Measurements from ENCODE around the gene TFAP2A.

TFAP2A gene

GRCh38 chr6:10412461-10413261, 2.2 kb downstream of the TFAP2A start:
- DNase-seq (ENCODE audit: low read depth in 2 of 2) = no peak

- DNase-seq (ENCODE audit: low read depth in 2 of 2) = no peak
These were observed 2.9 kb downstream of the TFAP2A start for GRCh38 chr6:10411971-10412460.

- DNase-seq (ENCODE audit: low read depth in 2 of 2) = no peak
These were observed 3.5 kb downstream of the TFAP2A start for GRCh38 chr6:10411131-10411970.

DNA sequence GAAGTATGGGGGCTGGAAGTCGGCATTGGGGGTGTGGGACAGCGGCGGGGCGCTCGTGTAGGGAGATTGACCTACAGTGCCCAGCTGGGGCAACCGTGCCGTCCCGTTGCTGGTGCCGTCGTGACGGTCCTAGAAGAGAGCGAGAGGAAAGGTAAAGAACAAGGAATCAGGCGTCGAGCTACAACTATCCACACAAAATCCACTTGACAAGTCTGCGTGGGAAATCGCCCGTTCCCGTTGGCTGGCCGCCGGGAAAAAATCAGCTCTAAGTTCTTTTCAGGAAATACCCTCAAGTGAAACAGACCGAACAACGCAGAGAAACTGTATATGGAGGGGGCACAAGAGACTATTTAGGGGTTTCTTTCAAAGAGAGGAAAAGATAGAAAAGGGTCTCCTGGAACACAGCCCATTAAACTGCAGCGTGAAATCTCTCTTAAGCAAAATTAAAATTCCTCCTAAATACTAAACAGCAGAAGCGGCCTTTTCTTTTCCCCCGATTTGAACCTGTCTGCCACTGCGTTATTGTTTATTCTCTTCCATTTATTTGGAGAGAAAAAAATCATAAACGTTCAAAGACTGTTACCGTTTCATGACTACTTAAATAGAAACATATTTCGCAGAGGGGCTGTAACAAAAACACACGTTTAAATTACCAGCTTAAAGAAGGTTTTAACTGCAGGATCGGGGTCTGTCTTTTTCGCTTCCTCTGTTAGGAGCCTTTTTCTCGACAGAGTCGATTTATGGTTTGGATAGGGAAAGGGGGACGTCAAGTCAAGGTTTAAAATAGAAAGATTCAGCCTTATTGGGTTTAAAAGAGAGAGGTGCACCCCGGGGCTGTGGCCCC, 4.4 kb downstream of the TFAP2A start:
- no peak for DNase-seq (ENCODE audit: low read depth in 2 of 2)

DNA sequence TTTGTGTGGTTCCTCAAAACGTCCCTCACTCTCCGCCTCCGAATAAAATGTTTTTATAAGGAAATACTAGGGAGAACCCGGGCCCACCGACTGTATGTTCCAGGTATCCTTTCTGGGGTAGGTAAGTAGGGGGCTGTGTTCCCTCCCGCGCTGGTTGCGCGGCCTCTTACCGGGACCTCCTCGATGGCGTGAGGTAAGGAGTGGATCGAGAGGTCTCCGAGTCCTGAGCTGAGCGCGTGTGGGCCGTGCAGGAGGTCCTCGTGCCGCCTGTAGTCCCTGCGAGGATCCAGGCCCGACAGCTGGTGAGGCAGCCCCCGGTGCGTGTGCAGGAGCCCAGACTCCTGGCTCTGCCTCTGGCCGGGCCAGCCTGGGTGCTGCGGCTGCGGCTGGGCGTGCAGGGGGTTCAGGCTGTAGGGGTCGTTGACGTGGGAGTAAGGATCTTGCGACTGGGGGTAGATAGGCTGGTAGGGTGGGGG, 5.1 kb downstream of the TFAP2A start:
- no peak for DNase-seq (ENCODE audit: low read depth in 2 of 2)

- DNase-seq (ENCODE audit: low read depth in 2 of 2) = no peak
These were observed 5.6 kb downstream of the TFAP2A start for GRCh38 chr6:10409233-10409721.

GRCh38 chr6:10408457-10408856, 6.4 kb downstream of the TFAP2A start:
- no peak for DNase-seq (ENCODE audit: low read depth in 2 of 2)

DNA sequence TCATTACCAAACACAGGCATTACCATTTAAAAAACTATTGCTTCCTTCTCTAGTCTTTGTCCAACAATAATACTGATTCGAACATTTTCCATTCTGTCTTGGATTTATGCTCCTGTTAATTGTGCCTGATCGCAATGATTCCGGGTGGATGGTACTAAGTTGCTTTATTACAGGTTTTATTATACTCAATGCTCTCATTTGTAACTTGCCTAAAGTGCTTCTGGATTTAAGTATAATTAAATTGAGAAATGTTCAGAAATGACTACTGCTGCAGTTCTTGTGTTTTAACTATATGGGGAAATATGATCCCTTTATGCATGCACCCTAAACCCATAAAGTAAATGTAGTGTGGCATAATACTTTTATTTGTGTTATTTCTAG, 7.2 kb downstream of the TFAP2A start:
- DNase-seq (ENCODE audit: low read depth in 2 of 2) = no peak

GRCh38 chr6:10407018-10407673, 7.7 kb downstream of the TFAP2A start:
- no peak for DNase-seq (ENCODE audit: low read depth in 2 of 2)

DNA sequence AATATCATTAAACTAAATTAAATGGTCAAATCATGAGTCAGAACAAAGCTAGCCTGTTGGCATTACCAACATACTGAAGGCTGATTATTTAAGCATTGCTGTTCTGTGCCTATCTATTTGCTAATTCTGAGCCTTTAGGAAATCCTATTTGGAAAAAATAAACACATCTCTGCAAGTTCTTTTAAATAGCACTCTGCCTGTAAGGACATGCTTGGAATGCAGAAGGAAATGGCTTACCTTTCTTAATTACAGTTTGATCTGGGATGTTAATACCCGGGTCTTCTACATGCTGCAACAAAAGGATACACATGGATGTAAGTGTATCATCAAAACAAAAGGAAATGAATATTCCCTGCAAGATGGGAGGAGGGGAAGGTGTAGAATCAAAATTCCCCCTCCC, 8.3 kb downstream of the TFAP2A start:
- DNase-seq (ENCODE audit: low read depth in 2 of 2) = no peak

GRCh38 chr6:10405513-10405900, 9.4 kb downstream of the TFAP2A start:
- no peak for DNase-seq (ENCODE audit: low read depth in 2 of 2)

GRCh38 chr6:10404799-10405512, 9.9 kb downstream of the TFAP2A start:
- no peak for DNase-seq (ENCODE audit: low read depth in 2 of 2)

DNA sequence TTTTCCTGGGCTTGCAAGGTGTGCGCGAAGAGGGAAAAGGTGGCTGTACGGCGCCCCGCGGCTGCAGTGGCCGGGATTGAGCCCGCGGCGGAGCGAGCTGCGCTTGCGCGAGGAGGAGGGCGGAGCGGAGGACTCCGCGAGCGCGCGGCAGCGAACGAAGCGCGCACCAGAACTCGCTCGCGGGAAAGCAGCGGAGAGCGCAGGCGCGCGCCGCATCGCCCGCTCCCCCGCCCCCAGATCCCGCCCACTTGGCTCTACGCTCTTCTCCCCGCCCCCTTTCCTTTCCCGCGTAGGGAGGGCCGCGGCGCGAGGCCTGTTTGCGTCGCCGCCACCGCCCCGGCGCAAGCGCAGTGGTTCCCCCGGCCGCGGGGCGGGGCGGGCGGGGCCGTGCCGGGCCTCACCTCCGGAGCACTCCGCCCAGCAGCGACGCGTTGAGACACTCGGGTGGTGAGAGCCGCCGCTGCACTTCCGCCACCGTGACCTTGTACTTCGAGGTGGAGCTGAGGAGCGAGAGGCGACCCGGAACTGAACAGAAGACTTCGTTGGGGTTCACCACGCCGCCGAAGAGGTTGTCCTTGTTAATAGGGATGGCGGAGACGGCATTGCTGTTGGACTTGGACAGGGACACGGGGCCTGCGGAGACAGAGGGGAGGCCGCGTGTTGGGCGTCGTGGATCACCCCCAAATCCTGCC, 10.6 kb downstream of the TFAP2A start:
- peak; percentile 34 to 51 for DNase-seq (ENCODE audit: low read depth in 2 of 2)

DNA sequence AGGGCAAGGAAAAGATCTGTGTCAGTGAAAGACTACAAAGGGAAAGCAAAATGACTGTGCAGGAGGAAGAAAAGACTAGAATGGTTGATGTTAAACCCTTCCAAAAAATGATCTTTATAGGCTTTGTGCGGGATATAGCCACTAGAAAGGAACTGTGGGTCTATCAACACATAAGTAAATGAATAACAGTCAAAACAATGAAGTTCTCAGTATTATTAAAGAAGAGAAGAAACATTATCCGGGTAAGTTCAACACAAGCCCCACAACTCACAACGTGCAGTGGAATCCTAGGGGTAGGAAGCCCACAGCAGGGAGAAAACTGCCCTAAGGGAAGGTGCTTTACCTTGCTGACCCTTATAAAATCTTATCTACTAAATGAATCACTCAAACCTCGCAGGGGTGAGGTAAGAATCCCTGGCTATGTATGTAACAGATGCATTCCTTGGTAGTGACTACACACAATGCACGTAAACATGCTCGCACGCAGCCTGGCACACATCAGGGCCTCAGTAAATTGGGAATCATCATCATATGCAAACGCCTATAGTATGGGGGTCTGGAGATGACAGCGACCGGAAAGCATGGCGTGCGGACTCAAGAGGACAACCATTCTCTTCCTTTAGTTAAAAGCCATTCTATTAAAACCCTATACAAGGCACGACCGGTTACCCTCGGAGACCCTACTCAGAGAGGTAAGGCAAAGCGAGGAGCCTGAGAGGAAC, 11.3 kb downstream of the TFAP2A start:
- DNase-seq (ENCODE audit: low read depth in 2 of 2) = no peak

DNA sequence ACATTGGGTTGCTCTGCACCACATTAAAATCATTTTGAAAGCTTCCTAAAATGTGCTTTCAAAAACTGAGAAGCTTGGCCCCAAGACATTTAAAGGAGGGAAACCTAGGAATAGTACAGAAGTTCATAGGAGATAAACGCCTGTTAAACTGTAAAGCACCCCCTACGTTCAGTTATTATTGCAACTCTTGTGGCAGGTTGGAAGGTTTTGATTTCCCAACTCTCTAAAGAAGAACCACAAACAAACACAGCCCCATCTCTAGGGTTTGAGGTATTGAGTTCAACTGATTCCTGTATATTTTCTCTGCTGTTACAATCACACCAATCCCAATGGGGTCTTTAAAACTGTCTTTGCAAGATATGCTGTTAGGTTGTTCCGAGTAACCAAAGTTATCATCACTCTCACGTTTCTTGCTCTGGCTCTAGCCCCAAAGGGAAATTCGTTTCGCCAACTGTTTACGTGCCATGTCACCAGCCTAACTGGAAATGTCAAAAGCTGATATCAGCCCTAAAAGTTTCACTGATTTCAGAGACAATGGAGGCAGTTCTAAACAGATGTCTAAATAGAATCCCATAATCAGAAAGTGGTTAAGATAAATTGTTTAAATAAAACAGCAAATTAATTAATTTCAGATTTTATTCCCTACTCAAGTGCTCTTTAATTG, 12.1 kb downstream of the TFAP2A start:
- no peak for DNase-seq (ENCODE audit: low read depth in 2 of 2)

- no peak for DNase-seq (ENCODE audit: low read depth in 2 of 2)
These were observed 13.1 kb downstream of the TFAP2A start for GRCh38 chr6:10401632-10402223.

- no peak for DNase-seq (ENCODE audit: low read depth in 2 of 2)
These were observed 13.8 kb downstream of the TFAP2A start for GRCh38 chr6:10401004-10401536.

DNA sequence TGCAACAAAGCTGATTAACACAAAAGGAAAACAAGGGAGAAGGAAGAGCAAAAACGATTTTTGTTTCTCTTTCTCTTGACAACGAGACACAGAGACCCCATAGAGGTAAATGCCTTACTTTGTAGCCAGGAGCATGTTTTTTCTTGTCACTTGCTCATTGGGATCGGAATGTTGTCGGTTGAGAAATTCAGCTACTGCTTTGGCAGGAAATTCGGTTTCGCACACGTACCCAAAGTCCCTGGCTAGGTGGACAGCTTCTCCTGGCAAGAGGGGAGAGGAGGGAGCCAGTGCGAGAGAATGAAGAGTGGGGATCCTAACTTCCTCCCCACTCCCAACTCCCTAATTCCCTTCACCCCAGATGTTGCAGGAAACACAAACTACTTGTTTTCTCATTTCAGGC, 14.5 kb downstream of the TFAP2A start:
- no peak for DNase-seq (ENCODE audit: low read depth in 2 of 2)

Data from stimulated activated CD8-positive, alpha-beta memory T cell treated with anti-CD3 and anti-CD28 coated beads, Interleukin-7, amount 100 ng/mL, for 1 hour (primary cell).